Measurements from ENCODE around the gene SPRR2E.

DNA sequence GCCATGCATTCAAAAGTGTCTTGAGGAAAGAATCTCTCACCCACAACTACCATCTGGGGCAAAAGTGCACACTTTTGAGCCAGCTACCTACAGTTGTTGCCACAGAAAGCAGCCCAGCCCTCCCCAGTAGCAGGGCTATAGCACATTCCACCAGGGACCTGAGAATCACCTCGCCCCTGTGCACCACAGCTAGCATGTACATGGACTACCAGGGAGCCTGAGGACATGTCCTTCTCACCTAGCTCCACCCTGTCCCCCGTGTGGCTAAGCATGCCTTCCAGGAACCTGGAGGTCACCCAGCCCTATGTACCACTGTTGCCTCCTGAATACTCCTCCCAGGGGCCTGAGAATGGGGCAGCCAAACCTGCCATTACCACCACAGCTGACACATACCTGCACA, 39.4 kb upstream of the SPRR2E start:
- TF ChIP-seq EP300 (IDR thresholded peaks at IDR 0.05) (no peak), POLR2AphosphoS5 (IDR thresholded peaks at IDR 0.05) (no peak)
- TF ChIP-seq, protein P1, sequence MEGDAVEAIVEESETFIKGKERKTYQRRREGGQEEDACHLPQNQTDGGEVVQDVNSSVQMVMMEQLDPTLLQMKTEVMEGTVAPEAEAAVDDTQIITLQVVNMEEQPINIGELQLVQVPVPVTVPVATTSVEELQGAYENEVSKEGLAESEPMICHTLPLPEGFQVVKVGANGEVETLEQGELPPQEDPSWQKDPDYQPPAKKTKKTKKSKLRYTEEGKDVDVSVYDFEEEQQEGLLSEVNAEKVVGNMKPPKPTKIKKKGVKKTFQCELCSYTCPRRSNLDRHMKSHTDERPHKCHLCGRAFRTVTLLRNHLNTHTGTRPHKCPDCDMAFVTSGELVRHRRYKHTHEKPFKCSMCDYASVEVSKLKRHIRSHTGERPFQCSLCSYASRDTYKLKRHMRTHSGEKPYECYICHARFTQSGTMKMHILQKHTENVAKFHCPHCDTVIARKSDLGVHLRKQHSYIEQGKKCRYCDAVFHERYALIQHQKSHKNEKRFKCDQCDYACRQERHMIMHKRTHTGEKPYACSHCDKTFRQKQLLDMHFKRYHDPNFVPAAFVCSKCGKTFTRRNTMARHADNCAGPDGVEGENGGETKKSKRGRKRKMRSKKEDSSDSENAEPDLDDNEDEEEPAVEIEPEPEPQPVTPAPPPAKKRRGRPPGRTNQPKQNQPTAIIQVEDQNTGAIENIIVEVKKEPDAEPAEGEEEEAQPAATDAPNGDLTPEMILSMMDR (IDR thresholded peaks at IDR 0.05): no peak
